IMR-90 (cell line): ENCODE results near the gene BRF1. TPM values are rescaled to one million over a fixed set of nuclear protein-coding genes. Genes with fewer than 3 reads are reported as not detected.

ENCODE experiments used
- ATAC-seq: fragments of 200-7000 bp; cut with Tn5 transposase; 2 replicates; pipeline ENCODE4 v1.9.1; 2020; ENCODE audit warnings: low read depth, mild to moderate bottlenecking, moderate library complexity
- BruUV-seq: library from RNA; stranded (reverse); fragments of 400-500 nt; replicated peaks from 2 replicates; lab custom pipeline; 2021; lab: Mats Ljungman, UMichigan
- CTCF ChIA-PET: fragments of 300-600 bp; formaldehyde crosslinking; extraction: SDS; loops from one replicate; lab custom pipeline; 2021; ENCODE audit warnings: antibody characterized with exemption; lab: Yijun Ruan, JAX
- POLR2A ChIA-PET: fragments of 300-600 bp; sonication (Branson Sonifier 250); formaldehyde crosslinking; loops from one replicate; lab custom pipeline; 2022; ENCODE audit warnings: antibody characterized with exemption; ENCODE audit not compliant: unreplicated experiment; lab: Charles Lee
- DNase-seq: peaks from one replicate; pipeline ENCODE4 v3.0.0; 2013
- H2AFZ ChIP-seq: replicated peaks from 2 replicates; pipeline ENCODE3; 2013; ENCODE audit warnings: low read length, mild to moderate bottlenecking; ENCODE audit not compliant: poor library complexity
- H2AK5ac ChIP-seq: 2 replicates; pipeline ENCODE4 v1.6.1; 2013; ENCODE audit warnings: low read depth, low read length, inconsistent platforms
- H2AK9ac ChIP-seq: replicated peaks from 2 replicates; pipeline ENCODE3; 2013; ENCODE audit warnings: mild to moderate bottlenecking, low read depth, low read length, moderate library complexity; ENCODE audit not compliant: poor library complexity
- H2BK120ac ChIP-seq: 2 replicates; pipeline ENCODE4 v1.6.1; 2013; ENCODE audit warnings: low read depth, low read length, inconsistent platforms
- H2BK15ac ChIP-seq: 3 replicates; pipeline ENCODE4 v1.6.1; 2013; ENCODE audit warnings: low read depth, low read length, inconsistent platforms
- H2BK20ac ChIP-seq: 2 replicates; pipeline ENCODE4 v1.6.1; 2013; ENCODE audit warnings: low read depth, mild to moderate bottlenecking, inconsistent platforms, low read length, moderate library complexity
- H2BK5ac ChIP-seq: 2 replicates; pipeline ENCODE4 v1.6.1; 2013; ENCODE audit warnings: mild to moderate bottlenecking, low read depth, low read length, inconsistent platforms; ENCODE audit not compliant: poor library complexity, severe bottlenecking
- H3K14ac ChIP-seq: replicated peaks from 2 replicates; pipeline ENCODE4 v1.6.1; 2013; ENCODE audit warnings: low read depth, low read length, inconsistent platforms
- H3K18ac ChIP-seq: 2 replicates; pipeline ENCODE4 v1.6.1; 2013; ENCODE audit warnings: low read depth, low read length, control low read depth
- H3K23ac ChIP-seq: 2 replicates; pipeline ENCODE4 v1.6.1; 2013; ENCODE audit warnings: low read depth, low read length, inconsistent platforms
- H3K27ac ChIP-seq: 2 replicates; pipeline ENCODE4 v1.5.1; 2013; ENCODE audit warnings: mild to moderate bottlenecking, control low read depth, low read length; ENCODE audit not compliant: insufficient read depth
- H3K27me3 ChIP-seq: 2 replicates; pipeline ENCODE4 v1.6.1; 2013; ENCODE audit warnings: low read length; ENCODE audit not compliant: control insufficient read depth, insufficient read depth
- H3K36me3 ChIP-seq: 2 replicates; pipeline ENCODE4 v1.6.1; 2013; ENCODE audit warnings: low read length, mixed read lengths; ENCODE audit not compliant: control insufficient read depth, insufficient read depth
- H3K4ac ChIP-seq: 2 replicates; pipeline ENCODE4 v1.6.1; 2013; ENCODE audit warnings: low read depth, low read length, inconsistent platforms
- H3K4me1 ChIP-seq: 2 replicates; pipeline ENCODE4 v1.6.1; 2013; ENCODE audit warnings: low read length, mixed read lengths; ENCODE audit not compliant: control insufficient read depth, insufficient read depth
- H3K4me2 ChIP-seq: 2 replicates; pipeline ENCODE4 v1.6.1; 2013; ENCODE audit warnings: low read depth, mild to moderate bottlenecking, control low read depth, low read length, moderate library complexity
- H3K4me3 ChIP-seq: 2 replicates; pipeline ENCODE4 v1.5.1; 2013; ENCODE audit warnings: low read depth, mild to moderate bottlenecking, control low read depth, low read length, moderate library complexity; ENCODE audit not compliant: insufficient read depth
- H3K56ac ChIP-seq: 2 replicates; pipeline ENCODE4 v1.6.1; 2013; ENCODE audit warnings: low read length, inconsistent platforms; ENCODE audit not compliant: insufficient read depth; ENCODE audit errors: extremely low read depth
- H3K79me1 ChIP-seq, 2 experiments: 2 replicates each; pipeline ENCODE4 v1.6.1; 2013; ENCODE audit warnings: low read length in 2 of 2, inconsistent platforms in 1 of 2, low read depth in 1 of 2
- H3K9ac ChIP-seq: 2 replicates; pipeline ENCODE4 v1.6.1; 2013; ENCODE audit warnings: low read depth, low read length, control low read depth
- H3K9me1 ChIP-seq: 2 replicates; pipeline ENCODE4 v1.6.1; 2013; ENCODE audit warnings: low read length, inconsistent platforms; ENCODE audit not compliant: insufficient read depth
- H3K9me3 ChIP-seq: 2 replicates; pipeline ENCODE4 v1.6.1; 2013; ENCODE audit warnings: low read length; ENCODE audit not compliant: control insufficient read depth, insufficient read depth
- H4K20me1 ChIP-seq: 2 replicates; pipeline ENCODE4 v1.6.1; 2013; ENCODE audit warnings: low read length, inconsistent platforms; ENCODE audit not compliant: insufficient read depth
- H4K5ac ChIP-seq: 2 replicates; pipeline ENCODE4 v1.6.1; 2013; ENCODE audit warnings: mild to moderate bottlenecking, low read depth, low read length, control low read depth
- H4K8ac ChIP-seq, 2 experiments: 2 replicates each; pipeline ENCODE4 v1.6.1; 2013; ENCODE audit warnings: low read depth in 2 of 2, low read length in 2 of 2, control low read depth in 1 of 2, inconsistent platforms in 1 of 2
- H4K91ac ChIP-seq: 2 replicates; pipeline ENCODE4 v1.6.1; 2013; ENCODE audit warnings: low read depth, low read length, inconsistent platforms; ENCODE audit not compliant: insufficient read depth
- CEBPB ChIP-seq: IDR thresholded peaks from 2 replicates; pipeline ENCODE4 v1.6.1; 2012; ENCODE audit warnings: low read depth, low read length, improper control_type of control experiment
- CHD1 ChIP-seq: IDR thresholded peaks from 2 replicates; pipeline ENCODE4 v1.6.1; 2012; ENCODE audit warnings: low read depth, low read length, improper control_type of control experiment
- MAZ ChIP-seq: IDR thresholded peaks from 2 replicates; pipeline ENCODE4 v1.6.1; 2012; ENCODE audit warnings: low read depth, mild to moderate bottlenecking, low read length, improper control_type of control experiment, moderate library complexity, borderline replicate concordance
- MXI1 ChIP-seq: IDR thresholded peaks from 2 replicates; pipeline ENCODE4 v1.6.1; 2012; ENCODE audit warnings: low read depth, mild to moderate bottlenecking, low read length, moderate library complexity, borderline replicate concordance
- RFX5 ChIP-seq: IDR thresholded peaks from 2 replicates; pipeline ENCODE4 v1.8.0; 2012; ENCODE audit warnings: low read depth, mild to moderate bottlenecking, low read length, moderate library complexity
- WGBS, 2 experiments: methylation state at CpG; one replicate each; pipeline versions ENCODE4 v1.1.5 to v1.1.7; 2013; ENCODE audit warnings: missing lambda C conversion rate in 2 of 2; ENCODE audit not compliant: insufficient read length in 1 of 2; ENCODE audit errors: extremely low coverage in 2 of 2; 5-methylcytosine and 5-hydroxymethylcytosine counted together
- dilution Hi-C: fragments of 300-500 bp; cut with HindIII; formaldehyde crosslinking; loops from one replicate; pipeline ENCODE4 v1.14.3; 2018; ENCODE audit warnings: low sequenced_read_pairs; ENCODE audit not compliant: unreplicated experiment
- in situ Hi-C: fragments of 300-500 bp; cut with MboI; formaldehyde crosslinking; loops from 3 replicates; pipeline ENCODE4 v1.14.3; 2019; ENCODE audit warnings: low sequenced_read_pairs, inconsistent platforms, mixed read lengths
- intact Hi-C: fragments of 100-400 bp; cut with micrococcal nuclease; formaldehyde crosslinking; loops from 2 replicates; pipeline ENCODE4 v1.10.0; 2022
- polyA plus RNA-seq, 3 experiments: library from polyadenylated mRNA; depleted of rRNA; stranded (reverse); fragments of >200 nt; gene quantifications; 2 replicates each; pipeline ENCODE4 v1.2.3, GENCODE V29; 2012; ENCODE audit warnings: low replicate concordance in 1 of 3
- total RNA-seq: library from RNA; depleted of rRNA; stranded (reverse); fragments of >200 nt; gene quantifications from 2 replicates; pipeline ENCODE4 v1.2.3, GENCODE V29; 2012

The BRF1 gene
- total and polyA plus RNA-seq, 2 of the 4 experiments (the other 2 are of a cell fraction): 12.4 to 16.7 TPM

DNA sequence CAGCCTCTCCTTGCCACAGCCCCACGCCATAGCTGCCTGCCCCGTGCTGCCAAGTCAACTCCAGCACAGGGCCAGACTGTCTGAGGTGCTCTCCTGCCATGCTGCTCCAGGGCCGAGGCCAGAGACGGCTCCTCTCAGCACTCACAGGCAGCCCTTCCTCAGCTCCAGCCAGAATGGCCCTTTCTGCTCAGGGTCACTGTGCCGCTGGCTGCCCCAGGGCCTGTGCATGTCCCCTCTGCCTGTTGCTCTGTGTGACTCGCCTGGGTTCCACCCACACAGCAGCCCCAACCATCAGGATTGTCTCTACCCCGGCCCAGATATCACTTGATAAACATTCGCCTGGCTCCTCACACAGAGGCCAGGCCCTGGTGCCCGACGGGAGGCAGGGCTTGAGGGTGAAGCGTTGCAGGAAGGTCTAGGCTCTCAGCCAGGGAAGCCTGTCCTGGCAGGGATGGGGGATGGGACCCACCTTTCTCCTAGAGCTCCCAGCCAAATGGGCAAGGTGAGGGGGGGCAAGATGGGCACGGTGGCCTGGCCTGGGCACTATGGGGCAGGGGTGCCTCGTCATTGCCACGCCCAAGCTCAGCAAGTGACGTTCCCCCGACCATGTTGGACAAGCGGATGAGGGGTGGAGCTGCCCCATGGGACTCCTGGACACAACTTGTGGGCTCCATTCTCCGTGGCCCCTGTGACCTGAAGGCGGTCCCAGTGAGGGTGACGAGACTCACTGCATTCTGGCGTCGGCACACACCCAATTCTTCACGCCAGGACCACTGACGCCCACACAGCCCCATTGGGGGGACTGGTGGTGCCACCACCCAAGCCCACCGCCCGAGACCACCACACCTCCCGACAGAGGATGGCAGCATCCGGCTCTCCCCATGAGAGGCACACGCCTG lies 79.9 kb downstream of the BRF1 start:
- Histone ChIP-seq H3K9me3 (no peaks in the 10 kb centered on the region), H3K27me3 (no peaks in the 10 kb centered on the region), H4K20me1 (peaks cover 4% of the 10 kb centered on the region; the same call in 1 of the 2 replicates), H3K9ac (no peak overlapping the region), H3K56ac (no peak overlapping the region), H3K27ac (no peak overlapping the region), H3K18ac (no peak overlapping the region), H2BK5ac (no peak overlapping the region), H4K91ac (no peak overlapping the region), H2AK9ac (peak overlapping the region; percentile 32), H2AFZ (no peak overlapping the region), H3K9me1 (peaks cover 3% of the 10 kb centered on the region), H4K5ac (no peak overlapping the region), H3K36me3 (peaks cover 57% of the 10 kb centered on the region), H3K4me3 (no peak overlapping the region), H2BK20ac (no peak overlapping the region), H3K4me2 (no peak overlapping the region), H3K23ac (no peak overlapping the region), H2BK120ac (no peak overlapping the region), H4K8ac (no peak overlapping the region), H2BK15ac (no peak overlapping the region), H3K79me1 (peaks cover 3 to 12% of the 10 kb centered on the region in 2 experiments), H3K4me1 (peaks cover 2% of the 10 kb centered on the region; the same call in 1 of the 2 replicates), H2AK5ac (no peak overlapping the region), H3K4ac (no peak overlapping the region), H3K14ac (no peak overlapping the region)
- dilution Hi-C loops (no loop called here), intact Hi-C loops (no loop called here), in situ Hi-C loops (no loop called here)
- TF ChIP-seq RFX5 (no peak), MAZ (no peak), CEBPB (no peak), CHD1 (no peak), MXI1 (no peak)
- no TSS peak for BruUV-seq
- WGBS, 2 experiments: 94% methylated on average over 17 of the region's 29 CpGs; no CpG with 5 or more reads in 1 of the 2 experiments
- no peak for DNase-seq
- ChIA-PET CTCF (no interaction called here), POLR2A (no interaction called here)
- ATAC-seq: no peak
